Activated CD4-positive, alpha-beta T cell treated with anti-CD3 and anti-CD28 coated beads, Interleukin-2, Interleukin-6, amounts not matched to agents 100 ng/mL and 50 ng/mL, durations not matched to agents 16 hours and 8 hours (primary cell): ENCODE measurements around the gene SLC9A5.

ENCODE experiments used
- DNase-seq: peaks from one replicate; pipeline ENCODE4 v3.0.0-alpha.2; 2020

The SLC9A5 gene

DNA sequence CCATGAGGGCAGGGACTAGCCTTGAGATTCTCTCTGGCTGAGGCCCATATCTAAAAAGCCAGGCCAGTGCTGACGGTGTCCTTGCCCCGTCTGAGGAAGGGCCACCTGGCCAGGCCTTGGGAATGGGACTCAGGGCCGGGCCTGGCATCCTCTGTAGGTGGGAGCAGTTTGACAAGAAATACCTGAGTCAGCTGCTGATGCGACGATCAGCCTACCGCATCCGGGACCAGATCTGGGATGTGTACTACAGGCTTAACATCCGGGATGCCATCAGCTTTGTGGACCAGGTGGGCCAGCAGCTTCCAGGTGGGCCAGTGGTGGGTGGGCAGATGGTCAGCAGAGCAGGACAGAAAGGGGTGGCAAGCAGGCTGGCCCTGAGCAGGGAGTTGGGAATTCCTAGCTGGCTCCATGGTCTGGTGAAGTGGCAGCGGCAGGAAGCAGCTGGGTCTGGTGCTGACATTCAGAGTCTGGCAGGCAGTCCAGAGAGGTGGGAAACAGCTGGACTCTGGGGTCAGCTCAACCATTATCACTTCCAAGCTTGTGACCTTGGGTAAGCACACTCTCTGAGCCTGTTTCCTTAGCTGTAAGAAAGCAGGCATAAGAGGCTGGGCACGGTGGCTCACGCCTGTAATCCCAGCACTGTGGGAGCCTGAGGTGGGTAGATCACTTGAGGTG lies 9.5 kb downstream of the SLC9A5 start:
- DNase-seq, result no peak

DNA sequence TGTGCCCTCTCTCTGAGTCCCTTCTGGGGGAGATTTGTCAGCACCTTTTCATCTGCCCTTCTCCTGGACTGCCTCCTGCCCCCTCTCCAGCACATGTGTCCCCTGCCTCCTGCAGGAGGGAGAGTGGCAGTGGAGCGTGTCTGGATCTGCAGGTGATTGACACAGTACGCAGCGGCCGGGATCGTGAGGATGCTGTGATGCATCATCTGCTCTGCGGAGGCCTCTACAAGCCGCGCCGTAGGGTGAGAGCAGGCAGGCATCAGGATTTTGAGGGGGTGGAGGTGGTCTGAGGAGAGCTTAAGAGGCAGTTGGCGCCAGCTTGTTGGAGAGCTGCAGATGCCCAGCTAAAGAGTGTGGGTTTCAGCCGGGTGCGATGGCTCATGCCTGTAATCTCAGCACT lies 10.9 kb downstream of the SLC9A5 start:
- DNase-seq, result no peak

DNA sequence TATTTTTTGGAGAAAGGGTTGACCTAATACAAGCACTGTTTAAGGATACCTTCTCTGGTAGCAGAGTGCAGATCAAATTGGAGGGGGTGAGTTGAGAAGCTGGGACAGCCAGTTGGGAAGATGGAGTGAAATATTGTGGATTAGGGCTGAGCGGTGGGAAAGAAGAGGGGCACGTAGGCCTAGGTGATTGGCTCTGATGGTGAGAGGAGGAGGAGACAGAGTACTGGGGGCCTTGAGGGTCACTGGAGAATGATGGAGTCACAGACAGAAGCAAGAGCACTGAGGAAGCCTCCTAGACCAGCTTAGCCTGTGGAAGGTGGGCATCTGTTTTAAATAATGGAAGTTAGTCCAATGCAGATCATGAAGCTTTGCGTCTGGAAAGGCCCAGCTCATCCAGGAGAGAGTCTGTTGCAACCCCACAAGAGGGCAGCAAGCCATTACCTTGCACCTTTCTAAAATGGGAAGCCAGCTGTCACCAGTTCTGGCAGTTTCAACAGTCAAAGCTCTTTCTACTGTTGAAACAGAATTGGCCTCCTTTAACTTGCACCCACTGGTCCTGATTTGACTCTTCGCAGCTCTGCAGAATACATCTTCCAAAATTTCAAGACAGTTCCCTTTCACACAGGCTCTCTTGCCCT lies 11.8 kb downstream of the SLC9A5 start:
- DNase-seq, result peak; percentile 58

- DNase-seq, result no peak
Observed at GRCh38 chr16:67263201-67263600, 14.4 kb downstream of the SLC9A5 start.

DNA sequence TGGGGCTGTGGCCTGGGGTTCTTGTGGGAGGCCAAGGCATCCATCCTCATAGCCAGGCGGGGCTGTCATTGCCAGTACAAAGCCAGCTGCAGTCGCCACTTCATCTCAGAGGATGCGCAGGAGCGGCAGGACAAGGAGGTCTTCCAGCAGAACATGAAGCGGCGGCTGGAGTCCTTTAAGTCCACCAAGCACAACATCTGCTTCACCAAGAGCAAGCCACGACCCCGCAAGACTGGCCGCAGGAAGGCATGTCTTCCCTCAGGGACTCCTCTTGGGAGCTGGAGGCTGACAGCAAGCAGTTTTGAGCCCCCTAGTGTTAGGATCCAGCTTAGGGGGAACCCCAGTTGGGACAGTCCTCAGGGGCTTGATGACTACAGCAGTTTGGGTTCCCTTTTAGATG lies 15.5 kb downstream of the SLC9A5 start:
- DNase-seq, result no peak

DNA sequence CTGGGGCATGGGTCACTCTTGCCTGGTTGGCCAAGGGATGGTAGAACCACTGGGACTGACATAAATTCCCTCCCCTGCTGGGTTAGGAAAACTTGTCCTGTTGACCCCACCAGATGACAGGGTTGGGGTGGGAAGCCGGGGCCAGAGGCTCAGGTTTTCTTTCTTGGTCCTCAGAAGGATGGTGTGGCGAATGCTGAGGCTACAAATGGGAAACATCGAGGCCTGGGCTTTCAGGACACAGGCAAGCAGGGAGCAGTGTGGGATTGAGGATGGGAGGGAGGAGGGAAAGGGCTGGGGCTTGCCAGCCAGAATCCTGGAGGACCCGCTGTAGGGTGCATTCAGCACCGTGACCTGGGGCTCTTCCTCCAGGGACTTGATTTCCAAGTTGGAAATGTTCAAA lies 16.1 kb downstream of the SLC9A5 start:
- DNase-seq, result no peak

DNA sequence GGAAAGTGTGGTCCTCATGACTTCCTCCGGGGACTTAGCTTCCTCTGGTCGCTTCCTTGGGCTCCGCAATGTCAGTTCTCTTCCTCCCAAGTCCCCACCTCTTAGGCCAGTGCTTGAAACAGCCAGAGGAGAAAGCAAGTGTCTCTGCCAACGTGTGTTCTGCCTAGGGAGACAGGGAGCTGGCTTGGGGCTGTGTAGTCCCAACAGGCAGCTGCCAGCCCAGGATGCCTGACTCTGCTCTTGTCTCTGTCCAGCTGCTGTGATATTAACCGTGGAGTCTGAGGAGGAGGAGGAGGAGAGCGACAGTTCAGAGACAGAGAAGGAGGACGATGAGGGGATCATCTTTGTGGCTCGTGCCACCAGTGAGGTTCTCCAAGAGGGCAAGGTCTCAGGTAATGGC lies 17.1 kb downstream of the SLC9A5 start:
- DNase-seq, result no peak

DNA sequence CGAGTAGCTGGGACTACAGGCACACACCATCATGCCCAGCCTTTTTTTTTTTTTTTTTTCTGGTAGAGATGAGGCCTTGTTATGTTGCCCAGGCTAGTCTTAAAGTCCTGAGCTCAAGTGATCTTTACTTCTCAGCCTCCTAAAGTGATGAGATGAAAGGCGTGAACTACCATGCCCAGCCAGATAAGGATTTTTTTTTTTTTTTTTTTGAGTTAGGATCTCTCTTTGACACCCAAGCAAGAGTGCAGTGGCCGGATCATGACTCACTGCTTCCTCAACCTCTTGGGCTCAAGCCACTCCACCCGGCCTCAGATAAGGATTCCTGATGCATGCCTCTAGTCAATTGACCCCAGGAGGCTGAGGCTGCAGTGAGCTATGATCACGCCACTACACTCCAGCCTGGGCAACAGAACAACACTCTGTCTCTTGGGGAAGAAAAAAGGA lies 19.4 kb downstream of the SLC9A5 start:
- DNase-seq, result no peak

GRCh38 chr16:67269766-67270165 lies 21.0 kb downstream of the SLC9A5 start:
- DNase-seq, result no peak

GRCh38 chr16:67270931-67271338 lies 22.2 kb downstream of the SLC9A5 start:
- no peak for DNase-seq

DNA sequence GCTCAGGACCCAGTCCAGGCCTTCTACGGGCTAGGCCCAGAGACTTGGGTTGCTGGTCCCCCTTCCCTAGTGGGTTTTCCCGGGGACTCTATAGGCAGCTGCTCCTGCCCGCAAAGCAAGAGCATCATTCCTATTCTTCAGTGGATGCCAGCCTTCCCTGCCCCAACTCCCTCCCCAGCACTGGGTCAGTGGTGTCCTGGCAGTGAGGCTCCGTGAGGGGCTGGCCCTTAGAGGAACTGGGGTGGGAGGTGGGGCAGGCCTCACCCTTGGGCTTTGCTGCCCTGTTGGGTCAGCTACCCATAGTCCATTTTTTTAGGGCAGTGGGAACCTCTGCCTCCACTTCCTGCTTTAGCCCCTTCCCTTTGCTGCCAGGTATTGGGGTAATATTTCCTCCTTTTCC lies 22.7 kb downstream of the SLC9A5 start:
- no peak for DNase-seq

GRCh38 chr16:67275321-67275720 lies 26.5 kb downstream of the SLC9A5 start:
- no peak for DNase-seq

DNA sequence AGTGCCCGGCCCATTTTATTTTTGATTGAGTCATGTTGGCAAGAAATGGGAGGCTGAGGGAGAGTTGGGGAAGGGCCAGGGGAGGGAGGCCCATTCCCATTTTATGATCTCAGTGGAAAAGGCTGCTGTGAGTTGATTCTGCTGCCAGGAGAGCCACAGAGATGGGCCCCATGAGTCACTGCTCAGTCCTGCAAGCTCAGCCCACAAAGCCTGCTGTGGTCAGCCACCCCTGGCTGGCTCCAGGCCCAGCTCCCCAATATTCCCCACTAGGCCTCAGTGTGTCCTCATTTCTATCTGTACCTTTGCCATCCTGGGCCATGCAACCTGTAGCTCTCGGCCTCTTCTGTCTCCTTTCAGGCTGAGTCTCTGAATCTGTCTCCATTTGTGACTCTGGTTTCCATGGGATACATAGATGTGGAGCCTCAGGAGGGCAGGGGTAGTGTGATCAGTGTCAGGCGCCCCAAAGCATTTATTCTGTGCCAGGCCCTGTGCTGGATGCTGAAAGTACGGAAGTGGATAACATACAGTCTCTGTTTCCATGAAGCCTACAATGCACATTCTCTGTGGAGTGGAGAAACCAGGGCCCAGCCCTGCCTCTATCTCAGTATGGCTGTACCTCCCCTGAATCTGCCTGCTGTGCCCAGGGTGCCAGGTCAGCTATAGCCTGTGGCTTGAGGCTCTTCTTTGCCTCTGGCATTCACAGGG lies 28.7 kb downstream of the SLC9A5 start:
- peak; percentile 41 for DNase-seq

GRCh38 chr16:67277999-67278772 lies 29.4 kb downstream of the SLC9A5 start:
- DNase-seq, result no peak

GRCh38 chr16:67278773-67279295 lies 30.1 kb downstream of the SLC9A5 start:
- DNase-seq, result peak; percentile 69

GRCh38 chr16:67279296-67280089 lies 30.7 kb downstream of the SLC9A5 start, which contains the start of gene PLEKHG4:
TSS of gene PLEKHG4 (plus strand) at chr16:67279532. CDS start at chr16:67280045, 513 bp downstream.
- peak; percentile 92 for DNase-seq

DNA sequence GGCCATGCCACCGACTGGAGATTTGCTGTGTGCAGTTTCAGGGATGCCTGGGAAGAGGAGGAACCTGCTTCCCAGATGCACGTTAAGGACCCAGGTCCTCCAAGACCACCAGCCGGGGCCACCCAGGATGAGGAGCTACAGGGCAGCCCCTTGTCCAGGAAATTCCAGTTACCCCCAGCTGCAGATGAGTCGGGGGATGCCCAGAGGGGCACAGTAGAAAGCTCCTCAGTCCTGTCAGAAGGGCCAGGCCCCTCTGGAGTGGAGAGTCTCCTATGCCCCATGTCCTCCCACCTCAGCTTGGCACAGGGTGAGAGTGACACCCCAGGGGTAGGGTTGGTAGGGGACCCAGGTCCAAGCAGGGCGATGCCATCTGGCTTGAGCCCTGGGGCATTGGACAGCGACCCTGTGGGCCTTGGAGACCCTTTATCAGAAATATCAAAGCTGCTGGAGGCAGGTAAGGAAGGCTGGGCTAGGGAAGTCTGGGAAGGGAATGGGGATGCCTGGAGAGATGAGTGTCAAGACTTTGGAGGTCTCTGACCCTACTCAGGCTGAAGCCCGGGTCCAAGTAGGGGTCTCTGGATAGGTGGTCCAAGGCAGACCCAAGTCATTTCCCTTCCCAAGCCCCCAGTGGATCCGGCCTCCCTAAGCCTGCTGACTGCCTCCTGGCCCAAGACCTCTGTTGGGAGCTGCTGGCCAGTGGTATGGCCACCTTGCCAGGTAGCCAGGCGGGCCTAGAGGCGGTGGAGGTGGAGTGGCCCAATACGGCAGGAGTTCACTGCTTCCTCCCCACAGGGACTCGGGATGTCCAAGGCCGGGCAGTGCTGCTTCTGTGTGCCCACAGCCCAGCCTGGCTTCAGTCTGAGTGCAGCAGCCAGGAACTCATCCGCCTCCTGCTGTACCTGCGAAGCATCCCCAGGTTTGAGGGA lies 31.6 kb downstream of the SLC9A5 start:
- DNase-seq, result no peak

- DNase-seq, result no peak
Observed at GRCh38 chr16:67281536-67282446, 33.0 kb downstream of the SLC9A5 start.

DNA sequence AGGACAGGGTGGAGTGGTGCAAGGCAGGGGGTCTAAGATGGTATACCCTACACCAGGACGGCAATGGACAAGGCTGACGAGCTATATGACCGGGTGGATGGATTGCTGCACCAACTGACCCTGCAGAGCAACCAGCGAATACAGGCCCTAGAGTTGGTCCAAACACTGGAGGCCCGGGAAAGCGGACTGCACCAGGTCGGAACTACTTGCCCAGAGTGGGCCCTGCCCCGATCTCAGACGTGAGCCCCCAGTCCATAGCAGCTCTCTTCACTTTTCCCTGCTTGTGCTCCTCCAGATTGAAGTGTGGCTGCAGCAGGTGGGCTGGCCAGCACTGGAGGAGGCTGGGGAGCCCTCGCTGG lies 33.6 kb downstream of the SLC9A5 start:
- no peak for DNase-seq
